NOMO-1 treated with DMSO at 0.1 percent for 48 hours (cell line): ENCODE results near the gene EIF3B.
A peak's percentile ranks its signal among the peaks of the same experiment; 100 is the strongest.
"Not testable (repeated sequence)": the region's sequence is repeated elsewhere in the genome, so short reads cannot be mapped to it uniquely, and the experiment has no call there.

Experiments used
- DNase-seq: peaks from one replicate; lab custom pipeline; 2025; ENCODE audit not compliant: unreplicated experiment; lab: John Stamatoyannopoulos, UW

EIF3B gene

GRCh38 chr7:2354186-2354938 lies at the start of gene EIF3B:
TSS of gene EIF3B (plus strand) at chr7:2354827. CDS start at chr7:2354922, 95 bp downstream.
- DNase-seq, result peak; percentile 88

GRCh38 chr7:2305258-2305657 lies 49.4 kb upstream of the EIF3B start:
- not testable (repeated sequence) for DNase-seq

- no peak for DNase-seq
Observed at GRCh38 chr7:2306688-2307087, 47.9 kb upstream of the EIF3B start.

GRCh38 chr7:2307690-2308107 lies 46.9 kb upstream of the EIF3B start:
- DNase-seq, result peak; percentile 75

GRCh38 chr7:2309889-2310331 lies 44.7 kb upstream of the EIF3B start:
- DNase-seq, result no peak

GRCh38 chr7:2312267-2312929 lies 42.2 kb upstream of the EIF3B start:
- DNase-seq, result no peak

GRCh38 chr7:2313450-2314208 lies 41.0 kb upstream of the EIF3B start:
- DNase-seq, result no peak

GRCh38 chr7:2314209-2314955 lies 40.2 kb upstream of the EIF3B start, which contains the start of gene SNX8:
TSS of gene SNX8 (minus strand) at chr7:2314441. CDS start at chr7:2314421, 20 bp downstream.
- DNase-seq, result peak; percentile 71

- not testable (repeated sequence) for DNase-seq
Observed at GRCh38 chr7:2314956-2315530, 39.6 kb upstream of the EIF3B start.

- no peak for DNase-seq
Observed at GRCh38 chr7:2315787-2316186, 38.8 kb upstream of the EIF3B start.

GRCh38 chr7:2316578-2316977 lies 38.0 kb upstream of the EIF3B start:
- no peak for DNase-seq

- DNase-seq, result no peak
Observed at GRCh38 chr7:2317556-2318293, 36.9 kb upstream of the EIF3B start.

GRCh38 chr7:2321020-2321419 lies 33.6 kb upstream of the EIF3B start:
- DNase-seq, result no peak

- peak; percentile 67 for DNase-seq
Observed at GRCh38 chr7:2325162-2325561, 29.5 kb upstream of the EIF3B start.

GRCh38 chr7:2326951-2327350 lies 27.7 kb upstream of the EIF3B start:
- DNase-seq, result no peak

- DNase-seq, result no peak
Observed at GRCh38 chr7:2330493-2330892, 24.1 kb upstream of the EIF3B start.

GRCh38 chr7:2331707-2332106 lies 22.9 kb upstream of the EIF3B start:
- no peak for DNase-seq

GRCh38 chr7:2332606-2333231 lies 21.9 kb upstream of the EIF3B start:
- DNase-seq, result not testable (repeated sequence)

- no peak for DNase-seq
Observed at GRCh38 chr7:2336626-2337299, 17.9 kb upstream of the EIF3B start.
